ENCODE measurements around the gene SELE.
A peak's percentile ranks its signal among the peaks of the same experiment; 100 is the strongest.
"Not testable (repeated sequence)": the region's sequence is repeated elsewhere in the genome, so short reads cannot be mapped to it uniquely, and the experiment has no call there.

SELE gene

GRCh38 chr1:169741666-169742394 lies 8.0 kb upstream of the SELE start:
- H3K4me1 Mint-ChIP-seq: no peaks in the 10 kb centered on the region
- no peak overlapping the region for H3K4me3 Mint-ChIP-seq
- peaks cover 6 to 29% of the 10 kb centered on the region in 2 donors for H3K27me3 Mint-ChIP-seq
- ATAC-seq (replicated peaks): no peak
- peaks cover 5 to 7% of the 10 kb centered on the region in 2 donors for H3K9me3 Mint-ChIP-seq
- peaks cover 0 to 5% of the 10 kb centered on the region in 2 donors for H3K36me3 Mint-ChIP-seq
- H3K27ac Mint-ChIP-seq: no peak overlapping the region
- DNase-seq: no peak

- DNase-seq: no peak
- no peak for ATAC-seq (replicated peaks)
- peaks cover 5 to 7% of the 10 kb centered on the region in 2 donors for H3K9me3 Mint-ChIP-seq
- H3K36me3 Mint-ChIP-seq: peaks cover 0 to 5% of the 10 kb centered on the region in 2 donors
- no peaks in the 10 kb centered on the region for H3K4me1 Mint-ChIP-seq
- no peak overlapping the region for H3K27ac Mint-ChIP-seq
- no peak overlapping the region for H3K4me3 Mint-ChIP-seq
- H3K27me3 Mint-ChIP-seq: peaks cover 6 to 33% of the 10 kb centered on the region in 2 donors
Measured at GRCh38 chr1:169739980-169740379, 6.1 kb upstream of the SELE start.

GRCh38 chr1:169731446-169731845 lies 2.4 kb downstream of the SELE start:
- ATAC-seq (replicated peaks) (no peak), DNase-seq (no peak)
- Mint-ChIP-seq H3K27me3 (peaks cover 7 to 10% of the 10 kb centered on the region in 2 donors), H3K4me1 (no peaks in the 10 kb centered on the region), H3K4me3 (no peak overlapping the region), H3K9me3 (no peaks in the 10 kb centered on the region), H3K27ac (no peak overlapping the region), H3K36me3 (no peaks in the 10 kb centered on the region)

- Mint-ChIP-seq H3K27me3 (peaks cover 7 to 10% of the 10 kb centered on the region in 2 donors), H3K36me3 (no peaks in the 10 kb centered on the region), H3K27ac (no peak overlapping the region), H3K4me1 (no peaks in the 10 kb centered on the region), H3K9me3 (no peaks in the 10 kb centered on the region), H3K4me3 (no peak overlapping the region)
- no peak for DNase-seq
- no peak for ATAC-seq (replicated peaks)
Measured at GRCh38 chr1:169729991-169730390, 3.9 kb downstream of the SELE start.

GRCh38 chr1:169727307-169727706 lies 6.6 kb downstream of the SELE start:
- Mint-ChIP-seq H3K4me1 (no peaks in the 10 kb centered on the region), H3K36me3 (no peaks in the 10 kb centered on the region), H3K4me3 (no peak overlapping the region), H3K9me3 (no peaks in the 10 kb centered on the region), H3K27ac (no peak overlapping the region), H3K27me3 (peaks cover under 1 to 6% of the 10 kb centered on the region in 2 donors)
- DNase-seq (no peak), ATAC-seq (replicated peaks) (no peak)

- Mint-ChIP-seq H3K36me3 (no peaks in the 10 kb centered on the region), H3K4me1 (no peaks in the 10 kb centered on the region), H3K27me3 (peaks cover 0 to 6% of the 10 kb centered on the region in 2 donors), H3K9me3 (no peaks in the 10 kb centered on the region), H3K27ac (no peak overlapping the region), H3K4me3 (no peak overlapping the region)
- DNase-seq (no peak), ATAC-seq (replicated peaks) (no peak)
Measured at GRCh38 chr1:169726851-169727250, 7.0 kb downstream of the SELE start.

- no peak overlapping the region for H3K27ac Mint-ChIP-seq
- no peaks in the 10 kb centered on the region for H3K9me3 Mint-ChIP-seq
- H3K4me1 Mint-ChIP-seq: peaks cover 0 to 5% of the 10 kb centered on the region in 2 donors
- DNase-seq (no peak), ATAC-seq (replicated peaks) (no peak)
- H3K27me3 Mint-ChIP-seq: no peaks in the 10 kb centered on the region
- H3K4me3 Mint-ChIP-seq: no peak overlapping the region
- H3K36me3 Mint-ChIP-seq: no peaks in the 10 kb centered on the region
Measured at GRCh38 chr1:169725930-169726329, 7.9 kb downstream of the SELE start.

GRCh38 chr1:169724168-169724567 lies 9.7 kb downstream of the SELE start:
- DNase-seq (no peak), ATAC-seq (replicated peaks) (no peak)
- H3K9me3 Mint-ChIP-seq: no peaks in the 10 kb centered on the region
- peaks cover 0 to 5% of the 10 kb centered on the region in 2 donors for H3K4me1 Mint-ChIP-seq
- no peaks in the 10 kb centered on the region for H3K27me3 Mint-ChIP-seq
- no peak overlapping the region for H3K27ac Mint-ChIP-seq
- no peaks in the 10 kb centered on the region for H3K36me3 Mint-ChIP-seq
- H3K4me3 Mint-ChIP-seq: no peak overlapping the region

GRCh38 chr1:169723763-169724162 lies 10.1 kb downstream of the SELE start:
- Mint-ChIP-seq H3K27ac (no peak overlapping the region), H3K36me3 (no peaks in the 10 kb centered on the region), H3K9me3 (no peaks in the 10 kb centered on the region), H3K4me3 (no peak overlapping the region), H3K27me3 (peaks cover 0 to 4% of the 10 kb centered on the region in 2 donors), H3K4me1 (peaks cover 0 to 5% of the 10 kb centered on the region in 2 donors)
- DNase-seq: no peak
- no peak for ATAC-seq (replicated peaks)

GRCh38 chr1:169722779-169723178 lies 11.1 kb downstream of the SELE start:
- no peaks in the 10 kb centered on the region for H3K9me3 Mint-ChIP-seq
- peaks cover 0 to 6% of the 10 kb centered on the region in 2 donors for H3K27me3 Mint-ChIP-seq
- H3K4me1 Mint-ChIP-seq: peaks cover 0 to 5% of the 10 kb centered on the region in 2 donors
- H3K27ac Mint-ChIP-seq: no peak overlapping the region
- H3K36me3 Mint-ChIP-seq: no peaks in the 10 kb centered on the region
- no peak for ATAC-seq (replicated peaks)
- no peak for DNase-seq
- no peak overlapping the region for H3K4me3 Mint-ChIP-seq

- peaks cover 7 to 14% of the 10 kb centered on the region in 2 donors for H3K4me1 Mint-ChIP-seq
- H3K4me3 Mint-ChIP-seq; H3K27ac Mint-ChIP-seq; H3K9me3 Mint-ChIP-seq; ATAC-seq (replicated peaks); H3K36me3 Mint-ChIP-seq; DNase-seq; H3K27me3 Mint-ChIP-seq: not testable (repeated sequence)
Measured at GRCh38 chr1:169715100-169715499, 18.8 kb downstream of the SELE start.

- not testable (repeated sequence) for H3K4me3 Mint-ChIP-seq; H3K9me3 Mint-ChIP-seq; ATAC-seq (replicated peaks); DNase-seq; H3K27me3 Mint-ChIP-seq; H3K27ac Mint-ChIP-seq; H3K36me3 Mint-ChIP-seq
- peaks cover 16 to 28% of the 10 kb centered on the region in 2 donors for H3K4me1 Mint-ChIP-seq
Measured at GRCh38 chr1:169713090-169713489, 20.8 kb downstream of the SELE start.

GRCh38 chr1:169712309-169712631 lies 21.6 kb downstream of the SELE start:
- H3K4me3 Mint-ChIP-seq: peak overlapping the region in 1 of 2 donors; percentile 86
- H3K9me3 Mint-ChIP-seq: peaks cover 2% of the 10 kb centered on the region in 2 donors
- no peak overlapping the region for H3K27ac Mint-ChIP-seq
- no peaks in the 10 kb centered on the region for H3K36me3 Mint-ChIP-seq
- peaks cover 18 to 32% of the 10 kb centered on the region in 2 donors for H3K4me1 Mint-ChIP-seq
- no peaks in the 10 kb centered on the region for H3K27me3 Mint-ChIP-seq
- ATAC-seq (replicated peaks) (no peak), DNase-seq (no peak)

- H3K27ac Mint-ChIP-seq: peak within 1 kb of the TSS; percentile 38
- no peaks in the 10 kb centered on the region for H3K36me3 Mint-ChIP-seq
- peaks cover 0 to 2% of the 10 kb centered on the region in 2 donors for H3K9me3 Mint-ChIP-seq
- peaks cover 24 to 38% of the 10 kb centered on the region in 2 donors for H3K4me1 Mint-ChIP-seq
- ATAC-seq (replicated peaks) (peak; percentile 85 to 87), DNase-seq (peak; percentile 70)
- no peaks in the 10 kb centered on the region for H3K27me3 Mint-ChIP-seq
- peak within 1 kb of the TSS; percentile 73 to 86 for H3K4me3 Mint-ChIP-seq
Measured at GRCh38 chr1:169711469-169712308, 22.2 kb downstream of the SELE start, which contains the start of gene SELL. Gene SELL (minus strand): TSS chr1:169711620. CDS start chr1:169711498, 122 bp downstream.

GRCh38 chr1:169708647-169709046 lies 25.2 kb downstream of the SELE start:
- Mint-ChIP-seq H3K36me3 (peaks cover 9 to 16% of the 10 kb centered on the region in 2 donors), H3K27me3 (no peaks in the 10 kb centered on the region), H3K4me3 (peak overlapping the region; percentile 80 to 88), H3K27ac (peak overlapping the region; percentile 90), H3K9me3 (peaks cover 0 to 2% of the 10 kb centered on the region in 2 donors), H3K4me1 (peaks cover 44 to 68% of the 10 kb centered on the region in 2 donors)
- DNase-seq (no peak), ATAC-seq (replicated peaks) (no peak)

Measured in stimulated activated naive B cell treated with anti-CD40 and anti-IgM and Interleukin-4, amounts not matched to agents 10 μg/mL and 1 μg/mL and 100 μg/mL, for 72 hours (primary cell).